ENCODE measurements around the gene PSMB5.

DNA sequence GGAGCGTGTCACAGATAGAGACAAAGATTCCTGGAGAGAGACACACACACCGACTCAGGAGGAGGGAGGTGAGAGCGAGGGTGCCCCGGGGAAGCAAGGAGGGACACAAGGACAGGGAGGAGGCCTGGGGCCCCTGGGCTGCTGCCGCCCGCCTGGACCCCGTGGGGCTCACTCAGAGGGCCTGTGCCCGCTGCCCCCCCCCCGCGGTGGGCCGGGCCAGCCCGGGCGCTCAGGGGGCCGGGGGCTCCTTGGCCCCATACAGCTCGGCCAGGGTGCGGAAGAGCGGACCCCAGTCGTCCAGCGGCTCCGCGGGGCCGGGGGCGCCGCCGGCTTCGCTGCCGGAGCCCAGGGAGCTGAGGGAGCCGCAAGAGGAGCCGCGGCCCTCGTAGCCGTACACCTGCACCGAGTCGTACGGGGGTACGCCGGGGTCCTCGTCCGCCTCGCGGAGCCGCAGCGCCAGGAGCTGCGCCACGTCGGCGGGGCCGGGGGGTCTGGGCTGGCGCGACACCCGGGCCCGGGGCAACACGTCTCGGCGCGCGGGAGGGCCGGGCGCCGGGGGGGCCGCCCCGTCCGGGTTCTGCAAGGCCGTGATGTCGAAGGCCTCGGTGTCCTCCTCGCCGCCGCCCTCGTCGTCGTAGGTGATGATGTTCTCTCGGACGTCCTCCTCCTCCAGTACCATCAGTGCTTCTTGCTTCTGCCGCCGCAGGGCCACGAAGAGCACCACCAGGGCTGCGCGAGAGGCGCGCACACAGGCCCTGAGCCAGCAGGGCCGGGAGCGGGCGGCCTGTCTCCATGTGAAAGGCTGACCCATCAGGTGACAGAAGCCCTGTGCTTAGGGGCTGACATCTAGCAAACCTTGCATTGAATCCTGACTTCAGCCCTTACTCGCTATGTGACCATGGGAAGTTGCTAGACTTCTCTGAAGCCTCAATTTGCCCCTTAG is 13.3 kb upstream of the PSMB5 start:
- TF ChIP-seq, protein P1, sequence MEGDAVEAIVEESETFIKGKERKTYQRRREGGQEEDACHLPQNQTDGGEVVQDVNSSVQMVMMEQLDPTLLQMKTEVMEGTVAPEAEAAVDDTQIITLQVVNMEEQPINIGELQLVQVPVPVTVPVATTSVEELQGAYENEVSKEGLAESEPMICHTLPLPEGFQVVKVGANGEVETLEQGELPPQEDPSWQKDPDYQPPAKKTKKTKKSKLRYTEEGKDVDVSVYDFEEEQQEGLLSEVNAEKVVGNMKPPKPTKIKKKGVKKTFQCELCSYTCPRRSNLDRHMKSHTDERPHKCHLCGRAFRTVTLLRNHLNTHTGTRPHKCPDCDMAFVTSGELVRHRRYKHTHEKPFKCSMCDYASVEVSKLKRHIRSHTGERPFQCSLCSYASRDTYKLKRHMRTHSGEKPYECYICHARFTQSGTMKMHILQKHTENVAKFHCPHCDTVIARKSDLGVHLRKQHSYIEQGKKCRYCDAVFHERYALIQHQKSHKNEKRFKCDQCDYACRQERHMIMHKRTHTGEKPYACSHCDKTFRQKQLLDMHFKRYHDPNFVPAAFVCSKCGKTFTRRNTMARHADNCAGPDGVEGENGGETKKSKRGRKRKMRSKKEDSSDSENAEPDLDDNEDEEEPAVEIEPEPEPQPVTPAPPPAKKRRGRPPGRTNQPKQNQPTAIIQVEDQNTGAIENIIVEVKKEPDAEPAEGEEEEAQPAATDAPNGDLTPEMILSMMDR (IDR thresholded peaks at IDR 0.05; ENCODE audit: poor library complexity, severe bottlenecking), result no peak
- TF ChIP-seq SMC3 (conservative IDR thresholded peaks at IDR 0.05; ENCODE audit: poor library complexity) (no peak), RAD21 (conservative IDR thresholded peaks at IDR 0.05) (no peak), TAF1 (IDR thresholded peaks at IDR 0.05; ENCODE audit: low read depth) (no peak), POLR2AphosphoS5 (IDR thresholded peaks at IDR 0.05) (no peak), EP300 (conservative IDR thresholded peaks at IDR 0.05; ENCODE audit: poor library complexity, severe bottlenecking) (no peak), EZH2 (IDR thresholded peaks at IDR 0.05; ENCODE audit: borderline replicate concordance, insufficient read depth, low read length, poor library complexity, severe bottlenecking) (no peak)
- TF ChIP-seq, protein P2, sequence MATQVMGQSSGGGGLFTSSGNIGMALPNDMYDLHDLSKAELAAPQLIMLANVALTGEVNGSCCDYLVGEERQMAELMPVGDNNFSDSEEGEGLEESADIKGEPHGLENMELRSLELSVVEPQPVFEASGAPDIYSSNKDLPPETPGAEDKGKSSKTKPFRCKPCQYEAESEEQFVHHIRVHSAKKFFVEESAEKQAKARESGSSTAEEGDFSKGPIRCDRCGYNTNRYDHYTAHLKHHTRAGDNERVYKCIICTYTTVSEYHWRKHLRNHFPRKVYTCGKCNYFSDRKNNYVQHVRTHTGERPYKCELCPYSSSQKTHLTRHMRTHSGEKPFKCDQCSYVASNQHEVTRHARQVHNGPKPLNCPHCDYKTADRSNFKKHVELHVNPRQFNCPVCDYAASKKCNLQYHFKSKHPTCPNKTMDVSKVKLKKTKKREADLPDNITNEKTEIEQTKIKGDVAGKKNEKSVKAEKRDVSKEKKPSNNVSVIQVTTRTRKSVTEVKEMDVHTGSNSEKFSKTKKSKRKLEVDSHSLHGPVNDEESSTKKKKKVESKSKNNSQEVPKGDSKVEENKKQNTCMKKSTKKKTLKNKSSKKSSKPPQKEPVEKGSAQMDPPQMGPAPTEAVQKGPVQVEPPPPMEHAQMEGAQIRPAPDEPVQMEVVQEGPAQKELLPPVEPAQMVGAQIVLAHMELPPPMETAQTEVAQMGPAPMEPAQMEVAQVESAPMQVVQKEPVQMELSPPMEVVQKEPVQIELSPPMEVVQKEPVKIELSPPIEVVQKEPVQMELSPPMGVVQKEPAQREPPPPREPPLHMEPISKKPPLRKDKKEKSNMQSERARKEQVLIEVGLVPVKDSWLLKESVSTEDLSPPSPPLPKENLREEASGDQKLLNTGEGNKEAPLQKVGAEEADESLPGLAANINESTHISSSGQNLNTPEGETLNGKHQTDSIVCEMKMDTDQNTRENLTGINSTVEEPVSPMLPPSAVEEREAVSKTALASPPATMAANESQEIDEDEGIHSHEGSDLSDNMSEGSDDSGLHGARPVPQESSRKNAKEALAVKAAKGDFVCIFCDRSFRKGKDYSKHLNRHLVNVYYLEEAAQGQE (IDR thresholded peaks at IDR 0.05; ENCODE audit: borderline replicate concordance), result no peak
